ENCODE results near the gene BCAR1. TPM values are rescaled to one million over a fixed set of nuclear protein-coding genes. Genes with fewer than 3 reads are reported as not detected.
"Not testable (repeated sequence)": the region's sequence is repeated elsewhere in the genome, so short reads cannot be mapped to it uniquely, and the experiment has no call there.

Gene BCAR1
- total RNA-seq, 4 donors from 2014 or later = 30.1 to 98.0 (median 38.0) TPM

DNA sequence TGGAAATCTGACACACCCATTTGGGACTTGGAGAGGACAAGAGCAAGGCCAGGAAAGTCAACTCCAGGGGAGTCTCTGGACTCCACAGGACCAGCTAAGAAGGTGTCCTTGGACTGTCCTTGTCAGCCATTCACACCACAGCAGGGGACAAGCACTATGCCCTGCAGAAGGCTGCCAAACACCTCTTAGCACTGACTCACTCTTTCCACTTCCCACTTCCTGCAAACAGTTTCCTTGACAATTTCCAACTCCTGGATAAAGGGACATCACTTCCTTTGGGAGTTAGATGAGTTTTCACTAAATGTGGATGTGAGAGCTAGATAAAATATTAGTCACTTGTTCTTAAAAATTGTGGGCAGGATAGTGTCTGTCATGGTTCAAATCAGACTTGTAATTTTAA, 37.8 kb upstream of the BCAR1 start:
- TF ChIP-seq, protein P1, sequence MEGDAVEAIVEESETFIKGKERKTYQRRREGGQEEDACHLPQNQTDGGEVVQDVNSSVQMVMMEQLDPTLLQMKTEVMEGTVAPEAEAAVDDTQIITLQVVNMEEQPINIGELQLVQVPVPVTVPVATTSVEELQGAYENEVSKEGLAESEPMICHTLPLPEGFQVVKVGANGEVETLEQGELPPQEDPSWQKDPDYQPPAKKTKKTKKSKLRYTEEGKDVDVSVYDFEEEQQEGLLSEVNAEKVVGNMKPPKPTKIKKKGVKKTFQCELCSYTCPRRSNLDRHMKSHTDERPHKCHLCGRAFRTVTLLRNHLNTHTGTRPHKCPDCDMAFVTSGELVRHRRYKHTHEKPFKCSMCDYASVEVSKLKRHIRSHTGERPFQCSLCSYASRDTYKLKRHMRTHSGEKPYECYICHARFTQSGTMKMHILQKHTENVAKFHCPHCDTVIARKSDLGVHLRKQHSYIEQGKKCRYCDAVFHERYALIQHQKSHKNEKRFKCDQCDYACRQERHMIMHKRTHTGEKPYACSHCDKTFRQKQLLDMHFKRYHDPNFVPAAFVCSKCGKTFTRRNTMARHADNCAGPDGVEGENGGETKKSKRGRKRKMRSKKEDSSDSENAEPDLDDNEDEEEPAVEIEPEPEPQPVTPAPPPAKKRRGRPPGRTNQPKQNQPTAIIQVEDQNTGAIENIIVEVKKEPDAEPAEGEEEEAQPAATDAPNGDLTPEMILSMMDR (IDR thresholded peaks at IDR 0.05) = no peak
- ATAC-seq (ENCODE audit: low FRiP score) = no peak
- DNase-seq (ENCODE audit: low spot score) = no peak

DNA sequence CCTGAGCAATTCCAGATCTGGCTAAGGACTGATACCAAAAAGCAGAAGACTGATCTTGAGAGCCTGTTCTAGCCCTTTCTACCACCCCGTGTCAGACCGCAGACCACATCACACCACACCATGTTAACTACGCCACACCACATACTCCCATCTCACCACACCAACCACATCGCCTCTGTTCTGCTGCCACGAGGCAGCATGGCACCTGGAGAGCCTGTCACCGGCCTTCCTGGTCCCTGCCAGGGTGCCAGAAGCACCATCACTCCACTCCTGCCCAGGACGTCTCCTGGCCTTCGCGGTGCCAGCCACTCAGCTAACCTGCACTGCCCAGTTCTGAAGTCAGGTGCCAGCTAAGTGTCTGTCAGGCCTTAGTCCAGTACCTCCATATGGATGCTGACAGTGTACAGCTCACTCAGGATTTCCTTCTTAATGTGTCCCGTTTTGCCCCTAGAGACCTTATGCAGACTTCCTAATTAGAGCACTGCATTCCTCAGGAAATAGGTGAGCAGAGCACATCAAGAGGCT, 37.2 kb upstream of the BCAR1 start:
- TF ChIP-seq, protein P1 (IDR thresholded peaks at IDR 0.05) = no peak
- DNase-seq (ENCODE audit: low spot score) (no peak), ATAC-seq (ENCODE audit: low FRiP score) (no peak)

DNA sequence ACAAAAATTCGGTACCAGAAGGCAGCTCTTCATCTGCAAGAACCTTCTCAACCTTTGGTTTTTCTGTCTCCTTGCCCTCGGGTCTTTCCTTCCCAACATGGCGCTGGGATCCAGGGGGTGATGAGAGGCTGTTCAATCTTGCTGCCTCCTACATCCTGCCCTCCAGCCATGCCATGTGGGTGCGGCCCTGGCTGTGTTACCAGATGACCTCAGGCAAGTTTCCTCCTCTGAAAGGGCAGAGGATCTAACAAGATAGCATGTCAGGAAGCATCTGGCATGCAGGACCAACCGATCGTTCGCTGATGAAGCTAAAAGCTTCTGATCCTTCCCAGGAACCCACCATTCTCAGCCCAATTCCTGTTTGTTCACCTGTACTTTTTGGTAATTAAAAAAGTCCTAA, 36.8 kb upstream of the BCAR1 start:
- no peak for ATAC-seq (ENCODE audit: low FRiP score)
- TF ChIP-seq, protein P1 (IDR thresholded peaks at IDR 0.05) = no peak
- no peak for DNase-seq (ENCODE audit: low spot score)

DNA sequence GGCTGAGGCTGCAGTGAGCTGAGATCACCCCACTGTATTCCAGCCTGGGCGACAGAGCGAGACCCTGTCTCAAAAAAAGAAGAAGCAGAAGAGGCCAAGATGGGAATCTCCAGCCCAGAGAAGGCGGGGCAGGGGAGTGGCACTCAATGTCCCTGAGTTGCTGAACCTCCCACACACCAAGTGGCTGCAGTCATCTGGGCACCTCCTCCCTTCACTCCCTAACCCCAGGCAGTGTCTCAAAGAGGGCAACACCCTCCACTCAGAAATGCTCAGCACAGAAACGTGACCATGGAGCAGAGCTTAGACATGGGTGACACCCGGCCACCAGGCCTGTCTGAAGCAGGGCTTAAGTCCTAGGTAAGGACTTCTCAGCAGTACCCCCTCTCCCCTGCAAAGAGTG, 36.3 kb upstream of the BCAR1 start:
- no peak for ATAC-seq (ENCODE audit: low FRiP score)
- TF ChIP-seq, protein P1 (IDR thresholded peaks at IDR 0.05) = no peak

DNA sequence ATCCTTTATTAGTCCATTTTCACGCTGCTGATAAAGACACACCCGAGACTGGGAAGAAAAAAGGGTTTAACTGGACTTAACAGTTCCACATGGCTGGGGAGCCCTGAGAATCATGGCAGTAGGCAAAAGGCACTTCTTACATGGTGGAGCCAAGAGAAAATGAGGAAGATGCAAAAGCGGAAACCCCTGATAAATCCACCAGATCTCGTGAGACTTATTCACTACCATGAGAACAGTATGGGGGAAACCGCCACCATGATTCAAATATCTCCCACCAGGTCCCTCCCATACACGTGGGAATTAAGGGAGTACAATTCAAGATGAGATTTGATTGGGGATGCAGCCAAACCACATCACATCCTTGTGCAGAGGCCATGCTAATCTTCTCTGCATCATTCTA, 35.0 kb upstream of the BCAR1 start:
- ATAC-seq (ENCODE audit: low FRiP score) (no peak), DNase-seq (ENCODE audit: low spot score) (no peak)
- TF ChIP-seq, protein P1 (IDR thresholded peaks at IDR 0.05) = no peak

More for the DNA sequence above, 36.3 kb upstream of the BCAR1 start:
- no peak for DNase-seq (ENCODE audit: low spot score)

DNA sequence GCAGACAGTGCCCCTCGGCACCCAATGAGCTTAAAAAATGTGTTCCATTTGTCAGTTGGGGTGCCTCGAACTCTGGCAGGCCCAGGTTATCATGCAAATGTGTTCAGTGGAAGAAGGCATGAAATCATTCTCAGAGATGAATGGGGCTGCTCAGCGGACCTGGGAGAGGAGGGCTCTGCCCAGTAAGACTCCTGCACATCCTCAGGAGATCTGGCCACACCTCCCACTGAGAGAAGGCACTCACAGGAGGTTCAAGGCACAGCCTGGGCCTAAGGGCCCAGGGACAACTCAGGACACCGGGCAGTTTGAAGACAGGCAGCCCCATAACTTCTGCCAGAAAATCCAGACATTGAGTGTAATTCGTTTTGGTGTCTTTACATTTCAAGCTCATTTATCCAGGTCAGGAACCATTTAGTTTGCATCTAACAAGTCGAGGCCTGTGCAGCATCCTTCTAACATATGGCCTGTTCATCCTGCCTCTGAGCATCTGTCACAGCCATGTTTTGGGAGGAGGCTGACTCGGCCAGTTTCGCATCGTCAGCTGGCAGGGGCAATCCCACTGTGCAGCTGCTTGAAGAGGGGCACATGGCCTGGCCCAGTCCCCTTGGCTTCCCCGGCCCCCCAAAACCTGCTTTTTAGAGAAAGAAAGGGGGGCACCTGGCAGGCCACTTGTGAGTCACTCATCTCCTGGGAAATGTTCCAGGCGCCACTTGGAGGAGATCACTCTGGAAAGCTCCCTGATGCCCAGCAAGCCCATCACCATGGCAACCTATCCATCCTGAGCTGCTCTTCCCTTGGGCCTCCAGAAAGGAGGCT, 31.2 kb upstream of the BCAR1 start:
- DNase-seq (ENCODE audit: low spot score) (no peak), ATAC-seq (ENCODE audit: low FRiP score) (no peak)
- TF ChIP-seq, protein P1 (IDR thresholded peaks at IDR 0.05) = no peak

DNA sequence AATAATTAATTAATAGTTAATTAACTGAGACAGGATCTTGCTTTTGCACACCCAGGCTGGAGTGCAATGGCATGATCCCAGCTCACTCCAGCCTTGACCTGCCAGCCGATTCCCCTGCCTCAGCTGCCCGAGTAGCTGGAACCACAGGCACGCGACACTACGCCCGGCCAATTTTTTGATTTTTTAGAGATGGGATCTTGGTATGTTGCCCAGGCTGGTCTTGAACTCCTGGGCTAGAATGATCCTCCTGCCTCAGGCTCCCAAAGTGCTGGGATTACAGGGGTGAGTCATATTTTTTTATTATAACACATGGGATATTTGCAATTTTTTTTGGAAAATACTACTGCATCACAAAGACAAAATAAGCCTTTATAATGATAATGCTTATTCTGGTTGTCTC, 30.4 kb upstream of the BCAR1 start:
- TF ChIP-seq, protein P1 (IDR thresholded peaks at IDR 0.05) = no peak
- no peak for DNase-seq (ENCODE audit: low spot score)
- no peak for ATAC-seq (ENCODE audit: low FRiP score)

DNA sequence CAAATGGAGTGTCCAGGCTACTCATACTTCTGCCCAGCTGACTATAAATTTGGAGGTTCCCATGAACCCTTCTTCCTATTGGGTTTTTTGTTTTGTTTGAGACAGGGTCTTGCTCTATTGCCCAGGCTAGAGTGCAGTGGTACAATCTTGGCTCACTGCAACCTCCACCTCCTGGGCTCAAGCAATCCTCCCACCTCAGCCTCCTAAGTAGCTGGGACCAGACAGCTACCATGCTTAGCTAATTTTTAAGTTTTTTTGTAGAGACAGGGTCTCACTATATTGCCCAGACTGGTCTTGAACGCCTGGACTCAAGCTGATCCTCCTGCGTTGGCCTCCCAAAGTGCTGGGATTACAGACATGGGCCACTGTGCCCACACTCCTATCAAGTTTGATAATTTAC, 29.6 kb upstream of the BCAR1 start:
- not testable (repeated sequence) for DNase-seq (ENCODE audit: low spot score); ATAC-seq (ENCODE audit: low FRiP score)

Measured in omental fat pad (tissue), 4 donors.